SK-N-DZ (cell line): ENCODE results near the gene OXLD1. TPM values are rescaled to one million over a fixed set of nuclear protein-coding genes. Genes with fewer than 3 reads are reported as not detected.

Experiments used
- DNase-seq: peaks from one replicate; pipeline ENCODE4 v3.0.0-alpha.2; 2015; ENCODE audit warnings: low spot score
- polyA plus RNA-seq, 2 experiments: library from polyadenylated mRNA; depleted of rRNA; stranded (reverse); fragments of >200 nt; gene quantifications; 2 replicates each; pipeline ENCODE4 v1.2.3, GENCODE V29; 2014

Gene OXLD1
- 91.7 and 101 TPM in 2 replicates for polyA plus RNA-seq (2014; cell fraction: cytosol; rRNA removed)
- polyA plus RNA-seq (2014; cell fraction: nucleus; rRNA removed): 118 and 167 TPM in 2 replicates

DNA sequence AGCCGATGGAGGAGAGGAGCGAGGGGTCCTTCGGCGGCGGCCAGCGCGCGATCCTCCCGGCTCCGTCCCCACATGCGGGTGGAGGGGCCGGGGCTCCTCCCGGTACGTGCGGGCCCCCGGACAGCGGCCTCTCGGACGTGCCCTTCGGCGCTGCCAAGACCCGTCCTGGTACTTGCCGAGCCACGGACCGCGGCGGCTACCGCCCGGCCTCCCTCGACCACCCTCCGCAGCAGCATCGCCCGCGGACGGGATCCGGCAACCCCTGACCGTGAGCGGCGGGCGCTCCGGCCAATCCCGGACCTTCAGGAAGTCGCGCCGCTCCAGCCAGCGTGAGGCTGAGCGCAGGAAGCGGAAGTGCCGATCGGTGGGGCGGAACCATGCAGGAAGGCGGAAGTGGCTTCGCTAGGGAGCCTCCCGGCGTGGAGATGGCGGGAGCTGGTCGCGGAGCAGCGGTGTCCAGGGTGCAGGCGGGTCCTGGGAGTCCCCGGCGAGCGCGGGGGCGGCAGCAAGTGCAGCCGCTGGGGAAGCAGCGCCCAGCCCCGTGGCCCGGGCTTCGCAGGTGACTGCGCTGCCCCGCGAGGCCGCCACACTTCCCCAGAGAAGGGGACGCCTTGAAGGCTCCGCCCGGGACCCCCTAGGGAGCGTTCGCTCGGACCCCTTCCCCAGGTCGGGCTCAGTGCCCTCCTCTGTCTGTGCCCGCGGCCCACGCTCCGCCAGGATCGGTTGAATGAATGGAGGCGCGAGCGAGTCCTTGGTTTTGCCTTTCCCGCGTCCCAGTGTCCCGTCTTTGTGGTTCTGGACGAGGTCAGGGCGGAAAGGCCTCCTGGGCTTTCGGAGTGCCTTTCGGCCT is at the start of gene OXLD1, which contains the start of gene CCDC137:
OXLD1 (minus strand) TSS at position 264 of the 850 bp plus-strand sequence; CDS start at position 236, 28 bp downstream.
CCDC137 (plus strand) TSS at position 396 of the 850 bp plus-strand sequence; CDS start at position 426, 30 bp downstream.
- peak; percentile 97 for DNase-seq

GRCh38 chr17:81715107-81715871 is 48.9 kb upstream of the OXLD1 start:
- DNase-seq: no peak

- no peak for DNase-seq
Observed at GRCh38 chr17:81714412-81715106, 48.2 kb upstream of the OXLD1 start.

DNA sequence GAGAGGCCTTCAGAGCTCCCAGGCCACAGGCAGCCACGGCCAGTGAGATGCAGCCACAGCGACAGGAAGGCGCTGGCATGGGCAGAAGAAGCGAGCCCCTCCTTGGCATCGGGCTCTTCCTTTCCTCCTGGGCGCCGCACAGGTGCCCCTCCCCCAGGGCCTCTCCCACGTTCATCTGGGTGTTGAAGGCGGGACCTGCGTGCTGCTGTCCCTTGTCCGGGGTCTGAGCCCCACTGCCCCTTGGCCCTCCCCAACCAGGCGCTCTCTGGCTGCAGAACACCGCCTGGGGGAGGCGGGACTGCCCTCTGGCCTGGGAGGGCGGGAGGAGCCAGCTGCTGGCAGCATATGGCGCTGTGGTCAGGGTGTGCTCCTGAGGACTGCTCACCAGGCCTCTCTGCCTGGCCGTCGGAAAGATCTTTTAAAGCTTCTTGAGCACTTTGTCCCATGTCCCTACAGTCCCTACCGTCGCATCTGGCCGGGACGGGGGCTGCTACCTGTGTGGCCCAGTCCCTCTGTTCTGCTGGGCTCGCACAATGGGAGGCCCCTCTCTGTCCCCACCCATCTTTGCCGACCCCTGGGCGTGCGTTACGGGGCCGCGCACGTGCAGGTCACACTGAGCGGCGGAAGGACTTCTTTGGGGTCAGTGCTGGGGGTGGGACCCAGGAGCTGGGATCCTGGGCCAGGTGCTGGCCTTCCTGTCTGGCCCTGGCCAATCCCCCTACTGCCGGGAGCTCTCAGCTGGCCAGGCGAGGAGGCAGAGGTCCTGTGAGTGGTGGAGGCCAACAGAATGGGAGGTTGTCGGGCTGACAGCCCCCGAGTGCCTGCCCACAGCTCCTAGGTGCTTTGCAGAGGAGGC is 47.4 kb upstream of the OXLD1 start:
- peak; percentile 64 for DNase-seq

- no peak for DNase-seq
Observed at GRCh38 chr17:81713004-81713555, 46.7 kb upstream of the OXLD1 start.

- no peak for DNase-seq
Observed at GRCh38 chr17:81712468-81713003, 46.1 kb upstream of the OXLD1 start.

DNA sequence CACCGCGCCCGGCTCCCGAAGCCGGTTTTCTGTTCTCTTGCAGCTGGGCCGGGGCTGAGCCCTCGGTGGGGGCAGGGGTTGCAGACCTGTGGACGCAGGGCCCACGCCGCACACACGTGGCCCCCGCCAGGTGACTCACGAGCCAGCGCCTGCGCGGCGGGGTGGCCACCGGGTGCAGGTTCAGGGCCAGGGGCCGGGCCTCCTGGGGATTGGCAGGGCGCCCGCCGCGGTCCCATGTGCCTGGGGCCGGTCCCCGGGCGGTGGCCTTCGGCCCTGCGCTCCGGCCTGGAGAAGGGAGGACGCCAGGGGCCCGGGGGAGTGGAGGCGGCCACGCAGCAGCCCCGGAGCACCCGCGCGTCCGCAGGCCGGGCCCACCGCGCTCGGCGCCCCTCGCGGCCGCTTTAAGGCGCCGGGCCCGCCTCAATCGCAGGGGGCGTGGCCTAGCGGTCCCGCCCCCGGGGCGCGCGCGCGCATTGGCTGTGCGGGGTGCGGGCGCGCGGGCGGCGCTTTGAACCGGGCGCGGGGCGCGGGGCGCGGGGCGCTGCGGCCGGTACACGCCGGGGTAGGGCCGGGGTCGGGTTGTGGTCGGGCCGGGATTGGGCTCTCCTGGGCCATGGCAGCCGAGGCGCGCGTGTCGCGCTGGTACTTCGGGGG is 45.5 kb upstream of the OXLD1 start, which contains the start of gene SLC25A10:
SLC25A10 (plus strand) TSS at position 471 of the 654 bp plus-strand sequence; CDS start at position 614, 143 bp downstream.
- DNase-seq: peak; percentile 80

- DNase-seq: no peak
Observed at GRCh38 chr17:81710514-81711308, 44.3 kb upstream of the OXLD1 start.

DNA sequence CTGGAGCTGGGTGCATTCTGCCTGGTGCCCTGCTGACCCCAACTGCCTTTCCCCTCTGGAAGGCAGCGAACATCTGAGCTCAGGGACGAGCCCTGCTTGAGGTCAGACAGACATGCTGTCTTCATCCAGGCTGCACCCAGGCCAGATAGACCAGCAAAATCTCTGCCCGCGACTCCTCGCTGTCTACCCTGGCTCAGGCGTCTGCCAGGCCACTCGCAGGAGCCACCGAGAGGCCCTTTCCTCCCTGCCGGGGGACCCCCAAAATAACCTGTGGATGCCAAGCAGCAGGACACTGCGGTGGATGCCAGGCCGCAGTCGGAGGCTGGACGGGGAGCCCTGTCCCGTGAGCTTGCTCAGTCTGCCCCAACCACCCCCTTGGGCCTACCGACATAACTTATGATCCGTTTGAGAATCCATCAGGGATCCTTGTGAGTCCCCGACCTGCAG is 42.4 kb upstream of the OXLD1 start:
- DNase-seq: no peak

DNA sequence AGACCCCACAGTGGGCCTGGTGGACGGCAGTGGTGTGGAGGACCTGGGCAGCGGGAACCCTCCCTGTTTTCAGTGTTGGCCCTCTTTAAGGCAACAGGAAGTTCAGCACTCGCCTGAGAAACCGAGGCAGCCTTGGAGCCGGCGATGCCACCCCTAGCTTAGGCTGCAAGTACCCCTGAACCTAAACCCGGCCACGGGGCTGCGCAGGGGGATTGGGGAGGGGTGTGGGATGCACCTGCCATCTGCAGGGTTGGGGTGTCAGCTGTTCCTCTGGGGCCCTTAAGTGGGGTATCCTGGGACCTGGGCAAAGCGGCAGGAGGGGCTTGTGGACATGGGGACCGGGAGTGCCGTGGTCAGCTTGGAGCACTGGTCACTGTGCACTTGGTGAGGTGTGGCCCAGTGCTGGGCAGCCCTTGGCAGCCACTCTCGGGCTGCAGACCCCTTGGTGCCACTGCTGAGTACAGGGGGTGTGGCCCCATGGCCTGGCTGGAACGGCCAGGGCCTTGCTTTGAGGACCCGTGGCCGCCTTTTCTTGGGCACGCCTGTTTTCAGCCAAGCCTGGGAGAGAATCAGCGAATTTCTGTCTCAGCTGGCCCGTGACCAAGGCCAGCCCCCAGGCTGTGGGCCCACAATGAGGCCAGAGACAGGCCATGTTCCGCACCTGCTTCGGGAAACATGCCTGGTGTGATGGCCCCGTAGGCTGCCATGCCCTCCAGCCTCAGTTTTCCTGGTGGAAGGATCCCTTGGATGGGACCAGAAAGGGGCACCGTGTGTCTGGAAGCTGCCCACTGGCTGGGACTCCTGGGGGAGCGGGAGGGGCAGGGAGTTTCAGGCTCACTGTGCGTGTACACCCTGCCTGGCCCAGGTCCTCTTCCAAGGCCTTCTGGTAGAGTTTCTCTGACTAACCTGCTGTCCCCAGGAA is 41.6 kb upstream of the OXLD1 start:
- no peak for DNase-seq

- no peak for DNase-seq
Observed at GRCh38 chr17:81706757-81707624, 40.6 kb upstream of the OXLD1 start.

GRCh38 chr17:81706232-81706611 is 39.8 kb upstream of the OXLD1 start:
- no peak for DNase-seq

DNA sequence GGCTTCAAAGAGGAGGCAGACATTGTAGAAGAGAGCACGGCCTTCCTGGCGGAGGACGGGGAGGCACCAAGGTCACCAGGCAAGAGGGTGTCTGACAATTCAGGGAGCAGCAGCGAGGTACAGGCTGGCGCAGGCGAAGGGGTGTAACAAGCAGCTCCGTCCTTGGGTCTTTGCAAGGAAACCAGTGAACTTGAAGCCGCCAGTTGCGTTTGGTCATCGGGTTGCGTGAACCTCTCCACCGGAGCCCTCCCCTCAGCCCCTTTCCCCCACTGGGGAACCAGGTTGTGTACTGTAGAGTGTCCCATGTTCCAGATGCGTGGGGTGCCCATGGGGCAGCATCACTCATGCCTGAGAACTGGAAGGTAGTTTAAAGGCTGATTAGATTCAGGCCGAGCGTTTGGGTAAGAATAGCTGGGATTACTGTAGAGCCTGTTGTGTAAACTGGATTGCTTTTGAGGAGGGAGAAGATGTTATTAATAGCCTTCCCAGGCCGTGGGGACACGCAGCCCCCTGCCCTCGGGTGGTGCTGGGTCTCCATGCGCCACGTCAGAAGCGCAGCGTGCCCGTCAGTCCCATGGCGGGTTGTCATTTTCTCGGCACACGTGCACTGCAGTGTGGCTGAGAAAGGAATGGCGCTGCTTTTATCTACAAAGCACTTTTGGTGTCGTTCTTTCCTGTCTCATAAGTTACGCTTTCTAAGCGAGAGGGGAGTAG is 39.3 kb upstream of the OXLD1 start:
- no peak for DNase-seq

- DNase-seq: no peak
Observed at GRCh38 chr17:81703747-81704654, 37.6 kb upstream of the OXLD1 start.
